OCI-LY7 (cell line): Measurements from ENCODE around the gene BCAT1. TPM values are rescaled to one million over a fixed set of nuclear protein-coding genes. Genes with fewer than 3 reads are reported as not detected.
"Not testable (repeated sequence)": the region's sequence is repeated elsewhere in the genome, so short reads cannot be mapped to it uniquely, and the experiment has no call there.

Experiments
- BruUV-seq: library from RNA; stranded (reverse); fragments of 400-500 nt; replicated peaks from 2 replicates; lab custom pipeline; 2021; lab: Mats Ljungman, UMichigan
- CTCF ChIA-PET: fragments of 300-600 bp; sonication (Branson Sonifier 250); formaldehyde crosslinking; loops from one replicate; lab custom pipeline; 2022; ENCODE audit warnings: antibody characterized with exemption; ENCODE audit not compliant: unreplicated experiment; lab: Charles Lee
- POLR2A ChIA-PET: fragments of 300-600 bp; sonication (Branson Sonifier 250); formaldehyde crosslinking; loops from one replicate; lab custom pipeline; 2022; ENCODE audit warnings: antibody characterized with exemption; lab: Charles Lee
- DNase-seq: peaks from one replicate; pipeline ENCODE4 v3.0.0-alpha.2; 2015; ENCODE audit warnings: low spot score
- H2AFZ ChIP-seq: fragments of 200-600 bp; sonication (generic), shearing (Covaris generic); 2 replicates; pipeline ENCODE4 v1.6.1; 2014; ENCODE audit warnings: mild to moderate bottlenecking, antibody characterized with exemption, low read length, moderate library complexity
- H3K27ac ChIP-seq: fragments of 200-600 bp; sonication (generic); 2 replicates; pipeline ENCODE4 v1.5.1; 2014; ENCODE audit warnings: mixed run types, low read depth, mild to moderate bottlenecking, moderate library complexity, low read length, inconsistent platforms; ENCODE audit not compliant: poor library complexity, severe bottlenecking
- H3K36me3 ChIP-seq: fragments of 200-600 bp; sonication (generic); 2 replicates; pipeline ENCODE4 v1.6.1; 2014; ENCODE audit warnings: mild to moderate bottlenecking, antibody characterized with exemption, low read length, moderate library complexity, mixed read lengths; ENCODE audit not compliant: insufficient read depth
- H3K4me1 ChIP-seq: fragments of 200-600 bp; sonication (generic); 2 replicates; pipeline ENCODE4 v1.5.1; 2014; ENCODE audit warnings: mild to moderate bottlenecking, low read length; ENCODE audit not compliant: insufficient read depth, poor library complexity, severe bottlenecking
- H3K4me2 ChIP-seq: fragments of 200-600 bp; sonication (generic); 2 replicates; pipeline ENCODE4 v1.6.1; 2014; ENCODE audit warnings: mild to moderate bottlenecking, low read length
- H3K4me3 ChIP-seq: fragments of 200-600 bp; sonication (generic); 2 replicates; pipeline ENCODE4 v1.5.1; 2014; ENCODE audit warnings: mild to moderate bottlenecking, low read depth, low read length; ENCODE audit not compliant: poor library complexity, severe bottlenecking
- H3K79me2 ChIP-seq: fragments of 200-600 bp; sonication (generic); 2 replicates; pipeline ENCODE4 v1.6.1; 2016; ENCODE audit warnings: low read depth, mild to moderate bottlenecking, low read length, moderate library complexity, mixed read lengths; ENCODE audit not compliant: insufficient read depth
- H3K9me2 ChIP-seq: fragments of 200-600 bp; sonication (generic); 2 replicates; pipeline ENCODE4 v1.6.1; 2016; ENCODE audit warnings: mild to moderate bottlenecking, low read length, mixed read lengths; ENCODE audit not compliant: insufficient read depth
- H3K9me3 ChIP-seq: fragments of 200-600 bp; sonication (generic); 2 replicates; pipeline ENCODE4 v1.6.1; 2014; ENCODE audit warnings: mild to moderate bottlenecking, mixed run types, low read length, mixed read lengths
- H4K20me1 ChIP-seq: fragments of 200-600 bp; sonication (generic); 2 replicates; pipeline ENCODE4 v1.6.1; 2014; ENCODE audit warnings: mild to moderate bottlenecking, antibody characterized with exemption, low read length, moderate library complexity, mixed read lengths; ENCODE audit not compliant: insufficient read depth
- CTCF ChIP-seq: fragments of 200-600 bp; sonication (generic); conservative IDR thresholded peaks from 2 replicates; pipeline ENCODE4 v1.5.1; 2014; ENCODE audit warnings: mild to moderate bottlenecking, antibody characterized with exemption, low read length, moderate library complexity, mixed read lengths
- EZH2phosphoT487 ChIP-seq: fragments of 200-600 bp; sonication (generic); IDR thresholded peaks from 2 replicates; pipeline ENCODE4 v1.6.1; 2018; ENCODE audit warnings: low read depth, borderline replicate concordance, mild to moderate bottlenecking, mixed run types, antibody characterized with exemption, low read length, moderate library complexity, mixed read lengths
- intact Hi-C: fragments of 100-400 bp; cut with micrococcal nuclease; formaldehyde crosslinking; loops from one replicate; pipeline ENCODE4 v1.10.0; 2022; ENCODE audit not compliant: unreplicated experiment
- total RNA-seq, 2 experiments: library from RNA; depleted of rRNA in 1 of 2; stranded (reverse); fragments of >200 nt in 1 of 2; shearing (Covaris generic) in 1 of 2; gene quantifications; 2 replicates each; pipeline ENCODE4 v1.2.3, GENCODE V29; 2014 to 2022

Gene BCAT1
- total RNA-seq, 2 experiments from 2014 or later: 121 to 207 TPM

DNA sequence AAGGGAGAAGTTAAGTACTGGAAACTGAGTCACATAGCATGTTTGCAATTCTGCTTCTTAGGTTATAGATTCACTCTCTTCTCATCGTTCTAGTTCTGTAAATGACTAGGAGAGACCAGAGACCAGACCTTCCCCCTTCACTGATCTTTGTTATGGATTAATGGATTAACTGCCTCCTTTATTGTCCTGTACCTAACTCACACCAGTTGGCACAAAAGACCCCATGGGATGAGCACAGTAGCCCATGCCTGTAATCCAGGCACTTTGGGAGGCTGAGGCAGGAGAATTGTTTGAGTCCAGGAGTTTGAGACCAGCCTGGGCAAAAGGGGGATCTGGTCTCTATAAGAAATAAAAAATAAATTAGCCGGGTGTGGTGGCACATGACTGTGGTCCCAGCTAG lies 20.8 kb downstream of the BCAT1 start:
- CTCF ChIA-PET: no interaction called here
- no peak overlapping the region for H3K27ac ChIP-seq
- no peak for DNase-seq
- no peak overlapping the region for H3K4me3 ChIP-seq
- H2AFZ ChIP-seq: no peak overlapping the region
- peaks cover 81% of the 10 kb centered on the region for H3K79me2 ChIP-seq
- intact Hi-C loops: no loop called here
- H3K9me3 ChIP-seq: peaks cover 7% of the 10 kb centered on the region; the same call in 1 of the 2 replicates
- POLR2A ChIA-PET: interaction anchor here (1.2 to 1.5 kb wide), 2 partner anchors 12 to 97 kb away, joined by 3 read pairs; no protein-coding TSS in a partner anchor
- TF ChIP-seq CTCF (no peak), EZH2phosphoT487 (no peak)
- peaks cover 9% of the 10 kb centered on the region for H4K20me1 ChIP-seq
- no peaks in the 10 kb centered on the region for H3K9me2 ChIP-seq
- peaks cover 47% of the 10 kb centered on the region for H3K4me1 ChIP-seq
- no peak overlapping the region for H3K4me2 ChIP-seq
- H3K36me3 ChIP-seq: peaks cover 52% of the 10 kb centered on the region
- no TSS peak for BruUV-seq

- H2AFZ ChIP-seq, H3K9me2 ChIP-seq, H3K4me2 ChIP-seq, DNase-seq, POLR2A ChIA-PET, H3K27ac ChIP-seq, H3K9me3 ChIP-seq, BruUV-seq, H3K4me3 ChIP-seq, CTCF ChIA-PET, intact Hi-C loops: not testable (repeated sequence)
- Histone ChIP-seq H3K4me1 (peaks cover 40% of the 10 kb centered on the region), H3K36me3 (peaks cover 57% of the 10 kb centered on the region), H4K20me1 (peaks cover 12% of the 10 kb centered on the region; the same call in 1 of the 2 replicates), H3K79me2 (peaks cover 85% of the 10 kb centered on the region)
Observed at GRCh38 chr12:24926080-24926479, 22.8 kb downstream of the BCAT1 start.

GRCh38 chr12:24922090-24922489 lies 26.8 kb downstream of the BCAT1 start:
- Histone ChIP-seq H3K27ac (no peak overlapping the region), H2AFZ (no peak overlapping the region), H3K4me3 (no peak overlapping the region), H3K9me2 (no peaks in the 10 kb centered on the region), H3K36me3 (peaks cover 63% of the 10 kb centered on the region), H3K4me1 (peaks cover 13% of the 10 kb centered on the region), H4K20me1 (peaks cover 11% of the 10 kb centered on the region; the same call in 1 of the 2 replicates), H3K4me2 (no peak overlapping the region), H3K79me2 (peaks cover 82% of the 10 kb centered on the region), H3K9me3 (peaks cover 3% of the 10 kb centered on the region; the same call in 1 of the 2 replicates)
- intact Hi-C loops: no loop called here
- BruUV-seq: no TSS peak
- ChIA-PET POLR2A (interaction anchor here (0.5 to 0.7 kb wide), 2 partner anchors 59 to 168 kb away, joined by 3 to 4 read pairs; no protein-coding TSS in a partner anchor), CTCF (no interaction called here)
- TF ChIP-seq CTCF (no peak), EZH2phosphoT487 (no peak)
- DNase-seq: no peak
